ENCODE data around the gene USH2A.

DNA sequence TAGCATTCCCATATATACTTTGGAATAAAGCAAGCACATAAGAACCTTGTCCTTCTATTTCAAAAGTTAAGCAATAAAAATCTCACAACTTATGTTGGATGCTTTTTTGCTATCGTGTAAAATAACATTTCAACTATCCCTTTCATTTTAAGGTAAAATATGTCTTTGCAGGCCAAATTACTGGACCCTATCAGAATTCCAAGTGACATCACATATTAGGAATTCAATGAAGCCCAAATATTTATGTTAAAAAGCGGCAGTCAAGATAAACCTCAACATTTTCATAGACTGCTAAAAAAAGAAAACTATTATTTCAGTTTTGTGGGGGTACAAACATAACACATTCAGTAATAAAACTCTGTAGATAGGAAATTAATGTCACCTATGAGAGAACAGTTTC lies 604.1 kb downstream of the USH2A start:
- TF ChIP-seq, protein P1, sequence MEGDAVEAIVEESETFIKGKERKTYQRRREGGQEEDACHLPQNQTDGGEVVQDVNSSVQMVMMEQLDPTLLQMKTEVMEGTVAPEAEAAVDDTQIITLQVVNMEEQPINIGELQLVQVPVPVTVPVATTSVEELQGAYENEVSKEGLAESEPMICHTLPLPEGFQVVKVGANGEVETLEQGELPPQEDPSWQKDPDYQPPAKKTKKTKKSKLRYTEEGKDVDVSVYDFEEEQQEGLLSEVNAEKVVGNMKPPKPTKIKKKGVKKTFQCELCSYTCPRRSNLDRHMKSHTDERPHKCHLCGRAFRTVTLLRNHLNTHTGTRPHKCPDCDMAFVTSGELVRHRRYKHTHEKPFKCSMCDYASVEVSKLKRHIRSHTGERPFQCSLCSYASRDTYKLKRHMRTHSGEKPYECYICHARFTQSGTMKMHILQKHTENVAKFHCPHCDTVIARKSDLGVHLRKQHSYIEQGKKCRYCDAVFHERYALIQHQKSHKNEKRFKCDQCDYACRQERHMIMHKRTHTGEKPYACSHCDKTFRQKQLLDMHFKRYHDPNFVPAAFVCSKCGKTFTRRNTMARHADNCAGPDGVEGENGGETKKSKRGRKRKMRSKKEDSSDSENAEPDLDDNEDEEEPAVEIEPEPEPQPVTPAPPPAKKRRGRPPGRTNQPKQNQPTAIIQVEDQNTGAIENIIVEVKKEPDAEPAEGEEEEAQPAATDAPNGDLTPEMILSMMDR (IDR thresholded peaks at IDR 0.05) = no peak
- no peak for TF ChIP-seq POLR2A (IDR thresholded peaks at IDR 0.05)

Data from lower leg skin (tissue), 3 donors.